Panc1 (cell line): ENCODE data around the gene ARHGEF39. TPM values are rescaled to one million over a fixed set of nuclear protein-coding genes. Genes with fewer than 3 reads are reported as not detected.
"Not testable (repeated sequence)": the region's sequence is repeated elsewhere in the genome, so short reads cannot be mapped to it uniquely, and the experiment has no call there.

ENCODE experiments used
- ATAC-seq: fragments of 200-7000 bp; cut with Tn5 transposase; 2 replicates; pipeline ENCODE4 v1.9.1; 2020; ENCODE audit warnings: mild to moderate bottlenecking, moderate library complexity
- BruUV-seq: library from RNA; stranded (reverse); fragments of 400-500 nt; replicated peaks from 2 replicates; lab custom pipeline; 2021; lab: Mats Ljungman, UMichigan
- CTCF ChIA-PET: fragments of 300-600 bp; sonication (Branson Sonifier 250); formaldehyde crosslinking; loops from one replicate; lab custom pipeline; 2022; ENCODE audit warnings: antibody characterized with exemption; lab: Charles Lee
- POLR2A ChIA-PET: fragments of 300-600 bp; sonication (Branson Sonifier 250); formaldehyde crosslinking; loops from one replicate; lab custom pipeline; 2022; ENCODE audit warnings: antibody characterized with exemption; lab: Charles Lee
- DNase-seq: peaks from one replicate; pipeline ENCODE4 v3.0.0-alpha.2; 2010; ENCODE audit warnings: low read depth, low spot score
- H3K27ac ChIP-seq: 2 replicates; pipeline ENCODE4 v1.5.1; 2011; ENCODE audit warnings: mild to moderate bottlenecking, low read length, inconsistent platforms
- H3K27me3 ChIP-seq: fragments of 200-500 bp; sonication (Bioruptor generic); 2 replicates; pipeline ENCODE4 v1.6.0; 2014; ENCODE audit warnings: low read length, inconsistent platforms; ENCODE audit not compliant: control insufficient read depth, insufficient read depth
- H3K36me3 ChIP-seq: fragments of 200-500 bp; sonication (Bioruptor generic); 2 replicates; pipeline ENCODE4 v1.5.1; 2014; ENCODE audit warnings: inconsistent platforms, mild to moderate bottlenecking, low read length, moderate library complexity; ENCODE audit not compliant: control insufficient read depth, insufficient read depth
- H3K4me1 ChIP-seq: 2 replicates; pipeline ENCODE4 v1.5.1; 2011; ENCODE audit warnings: inconsistent platforms, mild to moderate bottlenecking, low read length, moderate library complexity; ENCODE audit not compliant: control insufficient read depth, insufficient read depth
- H3K4me3 ChIP-seq, 2 experiments: 2 replicates each; pipeline ENCODE4 v1.5.1; 2011 to 2012; ENCODE audit warnings: low read depth in 2 of 2, low read length in 2 of 2, mild to moderate bottlenecking in 2 of 2, inconsistent platforms in 1 of 2, moderate library complexity in 1 of 2
- H3K9me3 ChIP-seq: fragments of 200-500 bp; sonication (Bioruptor generic); 2 replicates; pipeline ENCODE4 v1.5.1; 2014; ENCODE audit warnings: low read depth, mild to moderate bottlenecking, inconsistent platforms, low read length, moderate library complexity; ENCODE audit not compliant: control insufficient read depth, insufficient read depth
- CTCF ChIP-seq: fragments of 450-650 bp; IDR thresholded peaks from 2 replicates; pipeline ENCODE4 v1.5.1; 2017; ENCODE audit warnings: mild to moderate bottlenecking
- POLR2AphosphoS5 ChIP-seq: IDR thresholded peaks from 2 replicates; pipeline ENCODE4 v1.6.1; 2012; ENCODE audit warnings: mild to moderate bottlenecking, low read depth, low read length, moderate library complexity
- REST ChIP-seq, 2 experiments: IDR thresholded peaks; 2 replicates each; pipeline ENCODE4 v1.6.1; 2011 to 2012; ENCODE audit warnings: low read depth in 2 of 2, control low read depth in 1 of 2, low read length in 1 of 2, mild to moderate bottlenecking in 1 of 2, moderate library complexity in 1 of 2; ENCODE audit not compliant: insufficient read depth in 1 of 2
- SIN3A ChIP-seq: IDR thresholded peaks from 2 replicates; pipeline ENCODE4 v1.6.1; 2012; ENCODE audit warnings: low read depth, mild to moderate bottlenecking, low read length, moderate library complexity, borderline replicate concordance; ENCODE audit not compliant: insufficient read depth
- TCF7L2 ChIP-seq: IDR thresholded peaks from 2 replicates; pipeline ENCODE4 v1.6.1; 2011; ENCODE audit warnings: mild to moderate bottlenecking, low read depth, low read length, inconsistent platforms
- in situ Hi-C: cut with HindIII; loops from 2 replicates; pipeline ENCODE4 v1.10.0; 2016; ENCODE audit warnings: low sequenced_read_pairs, low pct_unique_long_range_greater_than_20kb
- intact Hi-C: fragments of 100-400 bp; cut with micrococcal nuclease; formaldehyde crosslinking; loops from one replicate; pipeline ENCODE4 v1.10.0; 2022; ENCODE audit not compliant: unreplicated experiment
- total RNA-seq: library from RNA; stranded (reverse); gene quantifications from one replicate; pipeline ENCODE4 v1.2.1, GENCODE V29; 2021; ENCODE audit not compliant: unreplicated experiment

The ARHGEF39 gene
- total RNA-seq, 1 experiment from 2014 or later: 34.0 TPM

- Histone ChIP-seq H3K36me3 (no peaks in the 10 kb centered on the region), H3K4me3 (peak overlapping the region; percentile 61 to 84), H3K4me1 (peaks cover 9% of the 10 kb centered on the region), H3K27ac (peak overlapping the region; percentile 82), H3K27me3 (no peaks in the 10 kb centered on the region), H3K9me3 (no peaks in the 10 kb centered on the region)
- CTCF ChIA-PET: interaction anchor here (0.7 kb wide), 1 partner anchor 77 kb away, joined by 7 read pairs; no protein-coding TSS in a partner anchor
- DNase-seq (no peak), ATAC-seq (peak; percentile 43)
- in situ Hi-C loops: no loop called here
- POLR2A ChIA-PET: interaction anchor here (0.6 to 0.7 kb wide), 2 partner anchors 134 to 163 kb away, joined by 3 to 5 read pairs; no protein-coding TSS in a partner anchor
- BruUV-seq: TSS peak; percentile 88
- intact Hi-C loops: no loop called here
- TF ChIP-seq POLR2AphosphoS5 (no peak), CTCF (no peak), SIN3A (no peak), TCF7L2 (no peak), REST (IDR thresholded peaks at IDR 0.05; ENCODE audit: insufficient read depth in 1 of 2, low read depth in 2 of 2, low read length in 1 of 2) (no peak)
These were observed 18.9 kb downstream of the ARHGEF39 start for GRCh38 chr9:35646153-35646532.

GRCh38 chr9:35645736-35646135, 19.3 kb downstream of the ARHGEF39 start:
- H3K36me3 ChIP-seq, DNase-seq, in situ Hi-C loops, H3K4me1 ChIP-seq, H3K9me3 ChIP-seq, BruUV-seq, ATAC-seq, H3K27me3 ChIP-seq, intact Hi-C loops: not testable (repeated sequence)
- Histone ChIP-seq H3K4me3 (peak overlapping the region; percentile 61 to 84), H3K27ac (peak overlapping the region; percentile 82; the same call in 1 of the 2 replicates)
- ChIA-PET POLR2A (interaction anchor here (0.6 to 0.7 kb wide), 2 partner anchors 135 to 162 kb away, joined by 3 to 5 read pairs; no protein-coding TSS in a partner anchor), CTCF (interaction anchor here (0.7 kb wide), 1 partner anchor 77 kb away, joined by 7 read pairs; no protein-coding TSS in a partner anchor)

GRCh38 chr9:35643046-35643445, 21.9 kb downstream of the ARHGEF39 start:
- no peak for DNase-seq

More at GRCh38 chr9:35643046-35643445, 21.9 kb downstream of the ARHGEF39 start:
- no peaks in the 10 kb centered on the region for H3K27me3 ChIP-seq
- H3K36me3 ChIP-seq: no peaks in the 10 kb centered on the region
- in situ Hi-C loops (no loop called here), intact Hi-C loops (no loop called here)
- POLR2A ChIA-PET: no interaction called here
- no peak overlapping the region for H3K27ac ChIP-seq
- BruUV-seq: no TSS peak
- ATAC-seq: no peak
- CTCF ChIA-PET: no interaction called here
- peaks cover 9% of the 10 kb centered on the region for H3K4me1 ChIP-seq
- no peaks in the 10 kb centered on the region for H3K9me3 ChIP-seq
- TF ChIP-seq SIN3A: no peak
- no peak for TF ChIP-seq TCF7L2
- no peak for TF ChIP-seq REST (IDR thresholded peaks at IDR 0.05; ENCODE audit: insufficient read depth in 1 of 2, low read depth in 2 of 2, low read length in 1 of 2)
- no peak for TF ChIP-seq CTCF
- TF ChIP-seq POLR2AphosphoS5: no peak
- no peak overlapping the region for H3K4me3 ChIP-seq
